ENCODE results near the gene DIPK2B.

The DIPK2B gene, protein sequence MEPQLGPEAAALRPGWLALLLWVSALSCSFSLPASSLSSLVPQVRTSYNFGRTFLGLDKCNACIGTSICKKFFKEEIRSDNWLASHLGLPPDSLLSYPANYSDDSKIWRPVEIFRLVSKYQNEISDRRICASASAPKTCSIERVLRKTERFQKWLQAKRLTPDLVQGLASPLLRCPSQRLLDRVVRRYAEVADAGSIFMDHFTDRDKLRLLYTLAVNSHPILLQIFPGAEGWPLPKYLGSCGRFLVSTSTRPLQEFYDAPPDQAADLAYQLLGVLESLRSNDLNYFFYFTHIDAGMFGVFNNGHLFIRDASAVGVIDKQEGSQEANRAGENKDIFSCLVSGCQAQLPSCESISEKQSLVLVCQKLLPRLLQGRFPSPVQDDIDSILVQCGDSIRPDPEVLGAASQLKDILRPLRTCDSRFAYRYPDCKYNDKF

DNA sequence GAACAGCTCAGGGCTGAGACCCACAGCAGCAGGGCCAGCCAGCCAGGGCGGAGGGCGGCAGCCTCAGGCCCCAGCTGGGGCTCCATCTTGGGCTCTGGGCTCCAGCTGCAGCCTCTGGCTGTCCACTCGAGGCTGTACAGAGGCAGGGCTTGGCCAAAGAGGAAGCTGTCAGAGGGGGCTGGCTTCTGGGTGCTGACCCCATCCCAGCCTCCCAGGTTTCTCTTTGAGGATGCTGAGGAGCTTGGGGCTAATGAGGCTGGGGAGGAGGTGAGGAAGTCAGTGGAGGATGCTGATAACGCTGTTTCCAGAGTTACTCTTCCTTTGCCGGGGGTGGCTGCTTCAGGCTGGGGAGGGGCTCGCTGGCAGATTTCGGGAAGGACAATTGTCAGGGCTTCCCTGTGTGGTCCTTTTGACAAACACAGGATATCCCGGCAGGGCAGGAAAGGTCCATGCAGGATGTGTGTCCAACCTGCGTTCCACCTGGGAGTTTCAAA is at the start of gene DIPK2B:
Gene DIPK2B, minus strand, starts transcription at position 136 of the 494 bp plus-strand sequence. Its CDS starts 50 bp downstream, at position 86.
- no peak within 1 kb of the TSS for H3K27ac ChIP-seq (ENCODE audit: low read length)
- H3K36me3 ChIP-seq (ENCODE audit: control insufficient read depth, low read depth, low read length), result no peaks in the 10 kb centered on the region
- H3K9me3 ChIP-seq (ENCODE audit: control insufficient read depth, low read depth, low read length), result peaks cover 21% of the 10 kb centered on the region
- no peak within 1 kb of the TSS for H3K9ac ChIP-seq (ENCODE audit: low read length)
- no peak within 1 kb of the TSS for H3K4me3 ChIP-seq (ENCODE audit: low read length)
- no peaks in the 10 kb centered on the region for H3K27me3 ChIP-seq (ENCODE audit: control insufficient read depth, insufficient read depth, low read length)
- no peaks in the 10 kb centered on the region for H3K4me1 ChIP-seq (ENCODE audit: control insufficient read depth, low read depth, low read length)

DNA sequence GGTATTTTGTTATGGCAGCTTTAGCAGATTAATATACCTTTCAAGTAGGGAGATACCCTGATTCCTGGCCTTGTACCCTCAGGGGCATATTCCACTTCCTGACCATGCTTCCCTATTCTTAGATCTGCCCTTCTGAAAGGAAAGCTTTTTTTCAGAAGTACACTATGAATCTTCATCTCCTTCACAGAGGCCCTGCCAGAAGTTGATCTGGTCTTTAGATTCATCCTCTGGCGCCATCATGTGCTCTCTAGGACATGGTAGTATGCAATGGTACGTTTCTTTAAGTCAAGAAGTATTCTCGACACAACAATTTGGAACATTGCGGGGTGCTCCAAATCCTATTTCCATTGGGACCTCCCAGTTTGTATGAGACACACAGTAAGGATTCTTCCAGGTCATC is 39.6 kb upstream of the DIPK2B start:
- H3K27me3 ChIP-seq (ENCODE audit: control insufficient read depth, insufficient read depth, low read length), result no peaks in the 10 kb centered on the region
- no peak overlapping the region for H3K4me3 ChIP-seq (ENCODE audit: low read length)
- H3K4me1 ChIP-seq (ENCODE audit: control insufficient read depth, low read depth, low read length), result no peaks in the 10 kb centered on the region
- H3K27ac ChIP-seq (ENCODE audit: low read length), result no peak overlapping the region
- H3K9me3 ChIP-seq (ENCODE audit: control insufficient read depth, low read depth, low read length), result peaks cover 15% of the 10 kb centered on the region
- H3K36me3 ChIP-seq (ENCODE audit: control insufficient read depth, low read depth, low read length), result no peaks in the 10 kb centered on the region
- H3K9ac ChIP-seq (ENCODE audit: low read length), result no peak overlapping the region

DNA sequence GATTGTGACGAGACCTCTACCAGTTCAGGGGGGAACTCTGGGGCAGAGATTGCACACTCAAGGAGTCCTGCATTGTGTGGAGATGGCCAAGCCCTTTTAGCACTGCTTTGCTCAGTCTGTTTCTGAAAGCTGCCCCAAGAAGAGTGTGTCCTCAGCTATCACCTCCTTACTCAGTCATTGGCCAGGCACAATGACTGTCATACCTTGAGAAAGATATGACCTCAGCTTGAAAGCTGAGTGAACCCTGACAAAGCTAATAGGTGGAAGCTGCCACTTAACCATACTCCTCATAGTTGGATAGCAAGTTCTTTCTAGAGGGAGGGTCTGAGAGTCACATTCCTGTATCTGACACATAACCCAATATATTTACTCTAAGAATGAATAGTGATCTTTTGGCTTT is 37.8 kb upstream of the DIPK2B start:
- H3K9me3 ChIP-seq (ENCODE audit: control insufficient read depth, low read depth, low read length), result peaks cover 9% of the 10 kb centered on the region
- no peaks in the 10 kb centered on the region for H3K36me3 ChIP-seq (ENCODE audit: control insufficient read depth, low read depth, low read length)
- no peaks in the 10 kb centered on the region for H3K4me1 ChIP-seq (ENCODE audit: control insufficient read depth, low read depth, low read length)
- no peak overlapping the region for H3K27ac ChIP-seq (ENCODE audit: low read length)
- H3K9ac ChIP-seq (ENCODE audit: low read length), result no peak overlapping the region
- H3K4me3 ChIP-seq (ENCODE audit: low read length), result no peak overlapping the region
- no peaks in the 10 kb centered on the region for H3K27me3 ChIP-seq (ENCODE audit: control insufficient read depth, insufficient read depth, low read length)

DNA sequence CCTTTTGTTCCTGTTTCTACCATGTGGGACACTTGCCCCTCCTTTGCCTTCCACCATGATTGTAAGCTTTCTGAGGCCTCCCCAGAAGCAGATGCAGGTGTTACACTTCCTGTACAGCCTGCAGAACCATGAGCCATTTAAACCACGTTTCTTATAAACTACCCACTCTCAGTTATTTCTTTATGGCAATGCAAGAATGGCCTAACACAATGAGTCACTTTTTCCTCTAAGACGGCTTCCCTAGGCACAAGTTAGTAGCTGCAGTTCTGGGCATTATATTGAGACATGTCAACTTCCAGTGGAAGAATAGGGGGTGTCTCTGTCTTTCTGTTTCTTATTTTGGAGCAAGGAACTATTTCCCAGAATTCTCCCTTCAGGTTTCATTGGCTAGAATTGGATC is 32.9 kb upstream of the DIPK2B start:
- Histone ChIP-seq H3K36me3 (ENCODE audit: control insufficient read depth, low read depth, low read length) (no peaks in the 10 kb centered on the region), H3K4me3 (ENCODE audit: low read length) (no peak overlapping the region), H3K27ac (ENCODE audit: low read length) (no peak overlapping the region), H3K9me3 (ENCODE audit: control insufficient read depth, low read depth, low read length) (peaks cover 4% of the 10 kb centered on the region), H3K9ac (ENCODE audit: low read length) (no peak overlapping the region), H3K27me3 (ENCODE audit: control insufficient read depth, insufficient read depth, low read length) (no peaks in the 10 kb centered on the region), H3K4me1 (ENCODE audit: control insufficient read depth, low read depth, low read length) (no peaks in the 10 kb centered on the region)

DNA sequence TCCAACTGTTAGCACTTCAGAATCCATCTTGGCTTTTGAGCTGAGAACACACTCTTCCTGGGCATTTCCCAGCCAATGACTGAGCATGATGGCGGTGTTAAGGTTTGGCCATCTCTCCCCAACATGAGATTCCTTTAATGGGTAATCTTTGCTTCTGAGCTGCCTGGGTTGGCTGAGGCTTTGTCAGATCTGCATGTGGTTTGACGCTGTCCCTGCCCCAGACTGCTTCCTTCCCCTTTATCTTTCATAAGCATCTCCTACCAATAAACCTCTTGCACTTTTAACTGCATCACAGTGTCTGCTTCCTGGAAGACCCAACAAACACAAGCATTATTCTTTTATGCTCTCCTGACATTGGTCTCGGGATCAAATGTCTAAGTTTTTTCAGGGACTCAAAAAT is 31.5 kb upstream of the DIPK2B start:
- H3K27me3 ChIP-seq (ENCODE audit: control insufficient read depth, insufficient read depth, low read length), result no peaks in the 10 kb centered on the region

DNA sequence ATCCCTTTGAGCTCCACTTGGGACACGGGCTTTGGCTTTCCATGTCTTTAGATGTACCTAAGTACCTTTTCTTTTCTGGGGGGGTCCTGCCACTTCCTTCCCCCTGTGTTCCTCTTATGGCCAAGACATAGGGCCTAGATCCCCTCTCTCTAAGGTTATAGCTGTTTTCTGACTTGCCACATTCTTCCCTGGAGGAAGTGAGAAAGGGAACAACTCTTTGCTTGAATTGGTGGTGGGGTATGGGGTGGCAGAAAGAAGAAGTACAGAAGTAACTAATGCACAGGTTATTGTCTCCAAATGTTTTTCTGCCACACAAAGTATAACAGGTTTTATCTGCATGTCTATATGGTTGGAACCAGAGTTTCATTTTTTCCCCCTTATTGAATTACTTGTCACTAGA is 29.7 kb upstream of the DIPK2B start:
- Histone ChIP-seq H3K4me1 (ENCODE audit: control insufficient read depth, low read depth, low read length) (no peaks in the 10 kb centered on the region), H3K36me3 (ENCODE audit: control insufficient read depth, low read depth, low read length) (no peaks in the 10 kb centered on the region), H3K9me3 (ENCODE audit: control insufficient read depth, low read depth, low read length) (peaks cover 4% of the 10 kb centered on the region), H3K27me3 (ENCODE audit: control insufficient read depth, insufficient read depth, low read length) (no peaks in the 10 kb centered on the region), H3K9ac (ENCODE audit: low read length) (no peak overlapping the region), H3K27ac (ENCODE audit: low read length) (no peak overlapping the region), H3K4me3 (ENCODE audit: low read length) (no peak overlapping the region)

More for the DNA sequence above, 31.5 kb upstream of the DIPK2B start:
- H3K27ac ChIP-seq (ENCODE audit: low read length), result no peak overlapping the region
- H3K9ac ChIP-seq (ENCODE audit: low read length), result no peak overlapping the region
- peaks cover 4% of the 10 kb centered on the region for H3K9me3 ChIP-seq (ENCODE audit: control insufficient read depth, low read depth, low read length)
- H3K4me1 ChIP-seq (ENCODE audit: control insufficient read depth, low read depth, low read length), result no peaks in the 10 kb centered on the region
- no peaks in the 10 kb centered on the region for H3K36me3 ChIP-seq (ENCODE audit: control insufficient read depth, low read depth, low read length)
- H3K4me3 ChIP-seq (ENCODE audit: low read length), result no peak overlapping the region

- Histone ChIP-seq H3K27ac (ENCODE audit: low read length) (no peak overlapping the region), H3K4me1 (ENCODE audit: control insufficient read depth, low read depth, low read length) (no peaks in the 10 kb centered on the region), H3K27me3 (ENCODE audit: control insufficient read depth, insufficient read depth, low read length) (no peaks in the 10 kb centered on the region), H3K36me3 (ENCODE audit: control insufficient read depth, low read depth, low read length) (no peaks in the 10 kb centered on the region), H3K4me3 (ENCODE audit: low read length) (no peak overlapping the region), H3K9me3 (ENCODE audit: control insufficient read depth, low read depth, low read length) (peaks cover 4% of the 10 kb centered on the region), H3K9ac (ENCODE audit: low read length) (no peak overlapping the region)
Observed at GRCh38 chrX:45229348-45229747, 28.7 kb upstream of the DIPK2B start.

- no peaks in the 10 kb centered on the region for H3K36me3 ChIP-seq (ENCODE audit: control insufficient read depth, low read depth, low read length)
- H3K4me1 ChIP-seq (ENCODE audit: control insufficient read depth, low read depth, low read length), result no peaks in the 10 kb centered on the region
- H3K27ac ChIP-seq (ENCODE audit: low read length), result no peak overlapping the region
- H3K9ac ChIP-seq (ENCODE audit: low read length), result no peak overlapping the region
- H3K27me3 ChIP-seq (ENCODE audit: control insufficient read depth, insufficient read depth, low read length), result no peaks in the 10 kb centered on the region
- peaks cover 10% of the 10 kb centered on the region for H3K9me3 ChIP-seq (ENCODE audit: control insufficient read depth, low read depth, low read length)
- H3K4me3 ChIP-seq (ENCODE audit: low read length), result no peak overlapping the region
Observed at GRCh38 chrX:45228126-45228525, 27.4 kb upstream of the DIPK2B start.

GRCh38 chrX:45208121-45208856 is 7.6 kb upstream of the DIPK2B start:
- H3K27me3 ChIP-seq (ENCODE audit: control insufficient read depth, insufficient read depth, low read length), result no peaks in the 10 kb centered on the region
- no peaks in the 10 kb centered on the region for H3K4me1 ChIP-seq (ENCODE audit: control insufficient read depth, low read depth, low read length)
- no peaks in the 10 kb centered on the region for H3K36me3 ChIP-seq (ENCODE audit: control insufficient read depth, low read depth, low read length)
- H3K27ac ChIP-seq (ENCODE audit: low read length), result no peak overlapping the region
- no peak overlapping the region for H3K9ac ChIP-seq (ENCODE audit: low read length)
- peaks cover 18% of the 10 kb centered on the region for H3K9me3 ChIP-seq (ENCODE audit: control insufficient read depth, low read depth, low read length)
- H3K4me3 ChIP-seq (ENCODE audit: low read length), result no peak overlapping the region

- Histone ChIP-seq H3K4me3 (ENCODE audit: low read length) (no peak overlapping the region), H3K9ac (ENCODE audit: low read length) (no peak overlapping the region), H3K36me3 (ENCODE audit: control insufficient read depth, low read depth, low read length) (no peaks in the 10 kb centered on the region), H3K9me3 (ENCODE audit: control insufficient read depth, low read depth, low read length) (peaks cover 21% of the 10 kb centered on the region), H3K27ac (ENCODE audit: low read length) (no peak overlapping the region), H3K27me3 (ENCODE audit: control insufficient read depth, insufficient read depth, low read length) (no peaks in the 10 kb centered on the region), H3K4me1 (ENCODE audit: control insufficient read depth, low read depth, low read length) (no peaks in the 10 kb centered on the region)
Observed at GRCh38 chrX:45202171-45202570, 1.5 kb upstream of the DIPK2B start.

DNA sequence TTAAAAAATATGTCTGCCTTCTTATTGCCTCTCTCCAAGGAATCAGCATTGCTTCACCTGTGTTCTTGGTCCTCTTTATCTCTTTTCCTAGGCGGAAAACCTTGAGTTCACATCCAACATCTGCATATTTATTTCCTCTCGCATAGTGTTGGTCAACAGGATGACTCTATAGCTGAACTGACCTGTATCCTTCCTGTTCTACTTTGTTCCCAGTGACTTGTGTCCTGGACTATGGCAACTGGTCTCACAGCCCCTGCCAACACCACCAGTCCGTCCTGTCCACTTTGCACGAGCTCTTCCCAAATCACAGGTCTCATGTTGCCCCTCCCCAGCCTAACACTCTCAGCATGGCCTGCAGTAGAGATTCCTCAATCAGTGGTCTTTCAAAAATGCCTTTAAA is 2.0 kb downstream of the DIPK2B start:
- Histone ChIP-seq H3K27ac (ENCODE audit: low read length) (no peak overlapping the region), H3K4me1 (ENCODE audit: control insufficient read depth, low read depth, low read length) (no peaks in the 10 kb centered on the region), H3K4me3 (ENCODE audit: low read length) (no peak overlapping the region), H3K9ac (ENCODE audit: low read length) (no peak overlapping the region), H3K27me3 (ENCODE audit: control insufficient read depth, insufficient read depth, low read length) (no peaks in the 10 kb centered on the region), H3K9me3 (ENCODE audit: control insufficient read depth, low read depth, low read length) (peaks cover 16% of the 10 kb centered on the region), H3K36me3 (ENCODE audit: control insufficient read depth, low read depth, low read length) (no peaks in the 10 kb centered on the region)
